Stimulated activated naive CD4-positive, alpha-beta T cell (primary cell): Measurements from ENCODE around the gene ZNF182.
A peak's percentile ranks its signal among the peaks of the same experiment; 100 is the strongest.
"Not testable (repeated sequence)": the region's sequence is repeated elsewhere in the genome, so short reads cannot be mapped to it uniquely, and the experiment has no call there.

Experiments
- DNase-seq, 6 experiments: peaks; one replicate each; lab custom pipeline; 2025; lab: John Stamatoyannopoulos, UW

ZNF182 gene

GRCh38 chrX:48003758-48004457 is at the start of gene ZNF182:
Gene ZNF182, minus strand, starts transcription at chrX:48003989. Its CDS starts 1,380 bp downstream, at chrX:48002609.
- peak; percentile 76 to 91 (median 87) for DNase-seq

GRCh38 chrX:48046846-48047245 is 43.1 kb upstream of the ZNF182 start:
- DNase-seq = no peak

- DNase-seq = no peak
These were observed 41.9 kb upstream of the ZNF182 start for GRCh38 chrX:48045410-48046311.

- DNase-seq = no peak
These were observed 39.3 kb upstream of the ZNF182 start for GRCh38 chrX:48043056-48043455.

- DNase-seq = no peak
These were observed 32.1 kb upstream of the ZNF182 start for GRCh38 chrX:48035891-48036290.

GRCh38 chrX:48030641-48031173 is 26.9 kb upstream of the ZNF182 start:
- DNase-seq = not testable (repeated sequence)

- no peak for DNase-seq
These were observed 26.4 kb upstream of the ZNF182 start for GRCh38 chrX:48030237-48030636.

GRCh38 chrX:48028091-48028490 is 24.3 kb upstream of the ZNF182 start:
- DNase-seq = no peak

- DNase-seq = not testable (repeated sequence)
These were observed 23.8 kb upstream of the ZNF182 start for GRCh38 chrX:48027545-48027944.

GRCh38 chrX:48025561-48025960 is 21.8 kb upstream of the ZNF182 start:
- peak in 5 of 6 experiments; percentile 3 to 58 (median 15) for DNase-seq

GRCh38 chrX:48022738-48023137 is 18.9 kb upstream of the ZNF182 start:
- DNase-seq = no peak

GRCh38 chrX:48022100-48022499 is 18.3 kb upstream of the ZNF182 start:
- no peak for DNase-seq

GRCh38 chrX:48021026-48021900 is 17.5 kb upstream of the ZNF182 start:
- DNase-seq = peak; percentile 62 to 91 (median 74)

GRCh38 chrX:48020472-48020871 is 16.7 kb upstream of the ZNF182 start:
- DNase-seq = peak in 4 of 6 experiments; percentile 7 to 52 (median 26)

- not testable (repeated sequence) for DNase-seq
These were observed 16.1 kb upstream of the ZNF182 start for GRCh38 chrX:48019892-48020291.

- DNase-seq = not testable (repeated sequence)
These were observed 13.0 kb upstream of the ZNF182 start for GRCh38 chrX:48016583-48017310.

- DNase-seq = not testable (repeated sequence)
These were observed 5.7 kb upstream of the ZNF182 start for GRCh38 chrX:48009445-48009960.

GRCh38 chrX:48006688-48007087 is 2.9 kb upstream of the ZNF182 start, which contains the start of gene SPACA5:
Gene SPACA5, plus strand, starts transcription at chrX:48006988. Its CDS starts 815 bp downstream, at chrX:48007803.
- DNase-seq = not testable (repeated sequence)

GRCh38 chrX:48003367-48003757 is 427 bp downstream of the ZNF182 start:
- DNase-seq = peak in 2 of 6 experiments; percentile 6 to 14

GRCh38 chrX:48002929-48003328 is 860 bp downstream of the ZNF182 start:
- no peak for DNase-seq

GRCh38 chrX:48002319-48002718 is 1.5 kb downstream of the ZNF182 start:
- no peak for DNase-seq
